Ascending aorta (tissue), 2 donors: ENCODE measurements around the gene IDI2. TPM values are rescaled to one million over a fixed set of nuclear protein-coding genes. Genes with fewer than 3 reads are reported as not detected.

Experiments
- DNase-seq, 2 donors: peaks; one replicate each; pipeline ENCODE4 v3.0.0-alpha.2; 2019; ENCODE audit warnings: low spot score in 2 of 2
- H3K27ac ChIP-seq, 2 donors: fragments of 200-600 bp; sonication (generic); one replicate each; pipeline ENCODE4 v1.5.1; 2016 to 2017; ENCODE audit warnings: mild to moderate bottlenecking in 1 of 2
- H3K27me3 ChIP-seq: fragments of 200-600 bp; sonication (generic); one replicate; pipeline ENCODE4 v1.5.1; 2017
- H3K36me3 ChIP-seq, 2 donors: fragments of 200-600 bp; sonication (generic); one replicate each; pipeline ENCODE4 v1.5.1; 2016
- H3K4me1 ChIP-seq, 2 donors: fragments of 200-600 bp; sonication (generic); one replicate each; pipeline ENCODE4 v1.5.1; 2016 to 2017; ENCODE audit warnings: mild to moderate bottlenecking in 1 of 2
- H3K4me3 ChIP-seq, 2 donors: fragments of 200-600 bp; sonication (generic); one replicate each; pipeline ENCODE4 v1.5.1; 2016 to 2017; ENCODE audit warnings: mild to moderate bottlenecking in 1 of 2
- H3K9me3 ChIP-seq, 2 donors: fragments of 200-600 bp; sonication (generic); one replicate each; pipeline ENCODE4 v1.5.1; 2016
- CTCF ChIP-seq, 3 experiments: fragments of 200-600 bp in 2 of 3; fragments of 450-650 bp in 1 of 3; sonication (generic) in 2 of 3; IDR thresholded peaks; one replicate each; pipeline ENCODE4 v1.5.1; 2016 to 2019; ENCODE audit warnings: antibody characterized with exemption in 3 of 3, mild to moderate bottlenecking in 1 of 3, moderate library complexity in 1 of 3
- intact Hi-C: fragments of 100-400 bp; cut with DNase I; formaldehyde crosslinking; loops from one replicate; pipeline ENCODE4 v1.15.1; 2023
- total RNA-seq: library from RNA; depleted of rRNA; stranded (reverse); fragments of >200 nt; gene quantifications from one replicate; pipeline ENCODE4 v1.1.0, GENCODE V29; 2016

Gene IDI2
- total RNA-seq, 1 donor from 2014 or later, result not detected

DNA sequence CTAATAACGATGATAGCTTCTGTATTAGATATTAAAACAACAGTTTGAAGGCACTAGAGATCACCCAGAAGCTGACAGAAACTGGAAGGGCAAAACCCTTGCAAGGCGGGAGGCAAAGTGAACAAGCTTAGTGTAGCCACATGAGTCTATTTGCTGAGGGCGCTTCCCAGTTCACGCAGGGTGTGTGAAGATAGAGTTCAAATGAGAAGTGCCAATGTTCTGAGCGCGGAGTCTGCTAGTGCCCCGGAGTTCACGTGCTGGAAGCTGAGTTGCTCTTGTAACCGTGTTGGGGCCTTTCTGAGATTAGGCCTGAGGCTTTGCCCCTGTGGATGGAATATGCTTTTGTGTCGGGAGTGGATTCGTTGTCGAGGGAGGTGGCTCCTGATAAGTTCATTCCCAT is 54.0 kb downstream of the IDI2 start:
- intact Hi-C loops, result no loop called here
- no peak overlapping the region for H3K27ac ChIP-seq
- no peaks in the 10 kb centered on the region for H3K4me1 ChIP-seq
- no peaks in the 10 kb centered on the region for H3K36me3 ChIP-seq
- H3K9me3 ChIP-seq, result no peaks in the 10 kb centered on the region
- no peak for TF ChIP-seq CTCF (IDR thresholded peaks at IDR 0.05)
- no peak for DNase-seq
- no peaks in the 10 kb centered on the region for H3K27me3 ChIP-seq
- no peak overlapping the region for H3K4me3 ChIP-seq

- Histone ChIP-seq H3K9me3 (no peaks in the 10 kb centered on the region), H3K4me3 (no peak overlapping the region), H3K27me3 (no peaks in the 10 kb centered on the region), H3K36me3 (no peaks in the 10 kb centered on the region), H3K27ac (no peak overlapping the region), H3K4me1 (no peaks in the 10 kb centered on the region)
- TF ChIP-seq CTCF (IDR thresholded peaks at IDR 0.05), result no peak
- DNase-seq, result no peak
- intact Hi-C loops, result no loop called here
These were observed 54.5 kb downstream of the IDI2 start for GRCh38 chr10:971150-971542.

DNA sequence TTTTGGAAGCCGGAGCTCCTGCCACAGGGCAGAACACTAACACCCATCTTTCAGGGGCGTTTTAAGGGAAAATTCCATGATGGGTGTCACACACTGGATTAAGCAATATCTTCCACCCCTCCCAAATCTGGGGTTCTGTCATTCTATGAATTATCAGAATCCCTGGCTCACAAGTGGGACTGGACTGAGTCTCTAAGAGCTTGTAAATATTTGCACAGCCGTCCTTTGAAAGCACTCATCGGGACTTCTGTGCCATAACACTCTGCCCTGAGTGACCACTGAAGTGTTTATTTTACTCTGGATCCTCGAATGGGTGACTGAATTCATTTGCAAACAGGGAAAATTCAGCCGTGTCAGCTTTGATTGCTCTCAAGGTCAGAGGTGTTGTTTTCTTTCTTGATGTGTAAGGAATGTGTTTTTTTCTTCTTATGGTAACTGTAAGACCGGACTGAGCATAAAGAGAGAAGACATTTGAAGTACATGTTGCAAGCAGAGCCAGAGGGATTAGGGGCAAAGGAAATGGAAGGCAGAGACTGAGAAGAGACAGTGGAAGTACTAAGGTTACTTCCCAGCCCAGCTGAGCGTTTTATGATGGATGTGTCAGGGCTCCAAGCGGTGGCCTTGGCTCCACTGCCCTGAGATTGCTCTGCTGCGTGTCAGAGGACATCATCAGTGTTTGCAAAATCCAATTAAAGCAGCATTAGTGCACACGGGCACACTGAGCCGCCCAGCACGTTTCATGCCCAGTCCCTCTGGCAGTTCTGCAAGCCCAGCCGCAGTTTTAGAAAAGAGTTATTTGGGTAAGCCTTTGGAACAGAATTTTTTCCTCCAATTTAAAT is 55.1 kb downstream of the IDI2 start:
- Histone ChIP-seq H3K4me1 (no peaks in the 10 kb centered on the region), H3K27ac (no peak overlapping the region), H3K9me3 (no peaks in the 10 kb centered on the region), H3K4me3 (no peak overlapping the region), H3K36me3 (no peaks in the 10 kb centered on the region), H3K27me3 (no peaks in the 10 kb centered on the region)
- DNase-seq, result no peak
- intact Hi-C loops, result no loop called here
- no peak for TF ChIP-seq CTCF (IDR thresholded peaks at IDR 0.05)

DNA sequence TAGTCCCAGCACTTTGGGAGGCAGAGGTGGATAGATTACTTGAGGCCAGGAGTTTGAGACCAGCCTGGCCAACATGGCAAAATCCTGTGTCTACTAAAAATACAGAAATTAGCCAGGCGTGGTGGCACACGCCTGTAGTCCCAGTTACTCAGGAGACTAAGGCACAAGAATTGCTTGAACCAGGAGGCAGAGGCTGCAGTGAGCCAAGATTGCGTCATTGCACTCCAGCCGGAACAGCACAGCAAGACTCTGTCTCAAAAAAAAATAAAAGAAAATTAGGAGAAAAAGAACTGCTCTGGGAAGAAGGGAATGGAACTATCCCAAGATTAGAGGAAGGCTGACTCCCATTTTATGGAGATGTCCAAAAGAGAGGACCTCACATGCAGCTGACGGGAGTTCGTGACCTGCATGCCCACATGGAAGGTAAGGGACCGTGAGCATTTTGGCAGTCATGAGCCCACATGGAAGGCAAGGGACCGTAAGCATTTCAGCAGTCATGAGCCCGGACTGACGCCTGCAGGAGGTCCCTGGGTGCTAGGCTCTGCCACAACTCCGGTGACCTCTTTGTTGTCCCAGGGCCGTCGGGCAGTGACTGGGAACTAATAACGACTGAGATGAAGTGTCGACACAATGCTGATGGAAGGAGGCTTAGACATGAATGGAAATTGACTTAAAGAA is 56.0 kb downstream of the IDI2 start:
- H3K4me3 ChIP-seq, result no peak overlapping the region
- TF ChIP-seq CTCF (IDR thresholded peaks at IDR 0.05), result no peak
- H3K4me1 ChIP-seq, result no peaks in the 10 kb centered on the region
- no peak for DNase-seq
- no peaks in the 10 kb centered on the region for H3K27me3 ChIP-seq
- intact Hi-C loops, result no loop called here
- no peaks in the 10 kb centered on the region for H3K36me3 ChIP-seq
- no peak overlapping the region for H3K27ac ChIP-seq
- no peaks in the 10 kb centered on the region for H3K9me3 ChIP-seq

Other genes starting within 250 kb of the IDI2 start
- gene LARP4B, start 94.2 kb downstream of the IDI2 start, total RNA-seq, result 31.6 TPM
- gene GTPBP4, start 37.4 kb downstream of the IDI2 start, total RNA-seq, result 9.0 TPM
- gene IDI1, start 23.3 kb upstream of the IDI2 start, total RNA-seq, result 3.8 TPM
- gene WDR37, start 30.5 kb upstream of the IDI2 start, total RNA-seq, result 4.4 TPM